Dendritic cell treated with granulocyte-macrophage colony-stimulating factor and Interleukin-4, amounts not matched to agents 40 ng/mL and 50 ng/mL, for 4 days (primary cell): ENCODE results near the gene PTCH1.

Experiments
- H3K27ac Mint-ChIP-seq: one replicate; pipeline ENCODE4 v1.8.0; 2022; ENCODE audit warnings: mild to moderate bottlenecking, mixed read lengths
- H3K27me3 Mint-ChIP-seq: one replicate; pipeline ENCODE4 v1.8.0; 2022; ENCODE audit warnings: mild to moderate bottlenecking, mixed read lengths
- H3K36me3 Mint-ChIP-seq: one replicate; pipeline ENCODE4 v1.8.0; 2022; ENCODE audit warnings: low read depth, mixed read lengths
- H3K4me1 Mint-ChIP-seq: one replicate; pipeline ENCODE4 v1.8.0; 2022; ENCODE audit warnings: low read depth, mixed read lengths
- H3K4me3 Mint-ChIP-seq: one replicate; pipeline ENCODE4 v1.8.0; 2022; ENCODE audit warnings: mild to moderate bottlenecking, moderate library complexity, mixed read lengths
- H3K9me3 Mint-ChIP-seq: one replicate; pipeline ENCODE4 v1.8.0; 2022; ENCODE audit warnings: mixed read lengths
- intact Hi-C: fragments of 100-400 bp; cut with micrococcal nuclease; formaldehyde crosslinking; loops from one replicate; pipeline ENCODE4 v1.15.0; 2022

Gene PTCH1

GRCh38 chr9:95516734-95517558 is at the start of gene PTCH1:
PTCH1 (minus strand) TSS chr9:95516971.
- peak within 1 kb of the TSS; percentile 80 for H3K4me3 Mint-ChIP-seq
- no peaks in the 10 kb centered on the region for H3K36me3 Mint-ChIP-seq
- peaks cover 94% of the 10 kb centered on the region for H3K27me3 Mint-ChIP-seq
- peaks cover 18% of the 10 kb centered on the region for H3K4me1 Mint-ChIP-seq
- H3K9me3 Mint-ChIP-seq: peaks cover 21% of the 10 kb centered on the region
- H3K27ac Mint-ChIP-seq: peak within 1 kb of the TSS; percentile 19
- intact Hi-C loops: loop anchor here (10.0 kb wide), 1 partner anchor 698 kb away; no protein-coding TSS in a partner anchor

- Mint-ChIP-seq H3K36me3 (no peaks in the 10 kb centered on the region), H3K4me3 (no peak overlapping the region), H3K4me1 (no peaks in the 10 kb centered on the region), H3K9me3 (no peaks in the 10 kb centered on the region), H3K27me3 (peaks cover 35% of the 10 kb centered on the region), H3K27ac (no peak overlapping the region)
- intact Hi-C loops: no loop called here
These were observed 49.2 kb upstream of the PTCH1 start for GRCh38 chr9:95565982-95566381.

GRCh38 chr9:95561913-95562312 is 45.1 kb upstream of the PTCH1 start:
- intact Hi-C loops: no loop called here
- H3K27me3 Mint-ChIP-seq: peaks cover 26% of the 10 kb centered on the region
- H3K27ac Mint-ChIP-seq: no peak overlapping the region
- H3K36me3 Mint-ChIP-seq: no peaks in the 10 kb centered on the region
- H3K4me1 Mint-ChIP-seq: no peaks in the 10 kb centered on the region
- peaks cover 7% of the 10 kb centered on the region for H3K9me3 Mint-ChIP-seq
- no peak overlapping the region for H3K4me3 Mint-ChIP-seq

GRCh38 chr9:95557142-95557541 is 40.4 kb upstream of the PTCH1 start:
- no peaks in the 10 kb centered on the region for H3K36me3 Mint-ChIP-seq
- peaks cover 8% of the 10 kb centered on the region for H3K9me3 Mint-ChIP-seq
- no peak overlapping the region for H3K4me3 Mint-ChIP-seq
- intact Hi-C loops: no loop called here
- H3K27me3 Mint-ChIP-seq: peaks cover 46% of the 10 kb centered on the region
- H3K4me1 Mint-ChIP-seq: no peaks in the 10 kb centered on the region
- H3K27ac Mint-ChIP-seq: no peak overlapping the region

GRCh38 chr9:95556521-95556920 is 39.8 kb upstream of the PTCH1 start:
- Mint-ChIP-seq H3K27me3 (peaks cover 49% of the 10 kb centered on the region), H3K4me1 (no peaks in the 10 kb centered on the region), H3K36me3 (no peaks in the 10 kb centered on the region), H3K9me3 (peaks cover 8% of the 10 kb centered on the region), H3K27ac (no peak overlapping the region), H3K4me3 (no peak overlapping the region)
- intact Hi-C loops: no loop called here

GRCh38 chr9:95552814-95553546 is 36.2 kb upstream of the PTCH1 start:
- Mint-ChIP-seq H3K4me1 (no peaks in the 10 kb centered on the region), H3K36me3 (no peaks in the 10 kb centered on the region), H3K9me3 (peaks cover 8% of the 10 kb centered on the region), H3K4me3 (no peak overlapping the region), H3K27me3 (peaks cover 50% of the 10 kb centered on the region), H3K27ac (no peak overlapping the region)
- intact Hi-C loops: no loop called here

- Mint-ChIP-seq H3K27me3 (peaks cover 49% of the 10 kb centered on the region), H3K4me3 (no peak overlapping the region), H3K9me3 (peaks cover 4% of the 10 kb centered on the region), H3K27ac (no peak overlapping the region), H3K36me3 (no peaks in the 10 kb centered on the region), H3K4me1 (no peaks in the 10 kb centered on the region)
- intact Hi-C loops: no loop called here
These were observed 35.5 kb upstream of the PTCH1 start for GRCh38 chr9:95552255-95552654.

- Mint-ChIP-seq H3K4me3 (no peak overlapping the region), H3K27ac (no peak overlapping the region), H3K4me1 (no peaks in the 10 kb centered on the region), H3K27me3 (peaks cover 50% of the 10 kb centered on the region), H3K36me3 (no peaks in the 10 kb centered on the region), H3K9me3 (no peaks in the 10 kb centered on the region)
- intact Hi-C loops: no loop called here
These were observed 34.6 kb upstream of the PTCH1 start for GRCh38 chr9:95551406-95551805.

- Mint-ChIP-seq H3K9me3 (no peaks in the 10 kb centered on the region), H3K36me3 (no peaks in the 10 kb centered on the region), H3K4me1 (no peaks in the 10 kb centered on the region), H3K27ac (no peak overlapping the region), H3K27me3 (peaks cover 17% of the 10 kb centered on the region), H3K4me3 (no peak overlapping the region)
- intact Hi-C loops: no loop called here
These were observed 29.2 kb upstream of the PTCH1 start for GRCh38 chr9:95545831-95546567.

GRCh38 chr9:95533996-95534680 is 17.4 kb upstream of the PTCH1 start:
- Mint-ChIP-seq H3K4me3 (no peak overlapping the region), H3K36me3 (no peaks in the 10 kb centered on the region), H3K9me3 (no peaks in the 10 kb centered on the region), H3K27me3 (peaks cover 17% of the 10 kb centered on the region), H3K4me1 (no peaks in the 10 kb centered on the region), H3K27ac (no peak overlapping the region)
- intact Hi-C loops: no loop called here

GRCh38 chr9:95529910-95530309 is 13.1 kb upstream of the PTCH1 start:
- Mint-ChIP-seq H3K27ac (no peak overlapping the region), H3K36me3 (no peaks in the 10 kb centered on the region), H3K4me3 (no peak overlapping the region), H3K27me3 (peaks cover 30% of the 10 kb centered on the region), H3K9me3 (no peaks in the 10 kb centered on the region), H3K4me1 (no peaks in the 10 kb centered on the region)
- intact Hi-C loops: no loop called here

GRCh38 chr9:95528908-95529502 is 12.2 kb upstream of the PTCH1 start:
- Mint-ChIP-seq H3K36me3 (no peaks in the 10 kb centered on the region), H3K27me3 (peaks cover 23% of the 10 kb centered on the region), H3K4me3 (no peak overlapping the region), H3K9me3 (no peaks in the 10 kb centered on the region), H3K27ac (no peak overlapping the region), H3K4me1 (no peaks in the 10 kb centered on the region)
- intact Hi-C loops: no loop called here

- Mint-ChIP-seq H3K27me3 (peaks cover 54% of the 10 kb centered on the region), H3K4me3 (no peak overlapping the region), H3K36me3 (no peaks in the 10 kb centered on the region), H3K9me3 (peaks cover 21% of the 10 kb centered on the region), H3K27ac (no peak overlapping the region), H3K4me1 (no peaks in the 10 kb centered on the region)
- intact Hi-C loops: no loop called here
These were observed 6.2 kb upstream of the PTCH1 start for GRCh38 chr9:95522871-95523370.
